Stimulated activated CD4-positive, alpha-beta T cell treated with anti-CD3 and anti-CD28 coated beads, TNF-alpha, amount 100 ng/mL, for 4 hours (primary cell): ENCODE data around the gene NBPF26.
"Not testable (repeated sequence)": the region's sequence is repeated elsewhere in the genome, so short reads cannot be mapped to it uniquely, and the experiment has no call there.

ENCODE experiments used
- DNase-seq, 3 experiments: peaks; one replicate each; pipeline ENCODE4 v3.0.0-alpha.2; 2020; ENCODE audit warnings: low read depth in 3 of 3

NBPF26 gene

DNA sequence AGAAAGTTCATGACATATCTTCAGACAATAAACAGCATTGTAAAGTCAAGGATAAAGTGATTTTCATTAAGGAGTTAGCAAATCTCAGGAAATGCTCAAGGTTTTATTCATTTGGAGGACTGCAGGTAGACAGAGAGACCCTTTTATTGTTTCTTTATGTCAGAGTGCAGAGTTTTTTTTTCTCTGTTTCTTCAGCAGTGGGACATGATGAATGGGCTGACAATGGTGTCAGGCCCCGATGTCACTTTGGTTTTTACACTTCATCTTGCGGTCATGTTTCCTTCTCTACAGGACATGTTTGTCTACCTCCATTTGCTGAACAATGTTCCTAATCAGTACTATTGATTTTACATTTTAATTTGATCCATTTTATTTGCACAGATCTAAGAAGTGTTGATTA lies 134.4 kb downstream of the NBPF26 start:
- DNase-seq: not testable (repeated sequence)

DNA sequence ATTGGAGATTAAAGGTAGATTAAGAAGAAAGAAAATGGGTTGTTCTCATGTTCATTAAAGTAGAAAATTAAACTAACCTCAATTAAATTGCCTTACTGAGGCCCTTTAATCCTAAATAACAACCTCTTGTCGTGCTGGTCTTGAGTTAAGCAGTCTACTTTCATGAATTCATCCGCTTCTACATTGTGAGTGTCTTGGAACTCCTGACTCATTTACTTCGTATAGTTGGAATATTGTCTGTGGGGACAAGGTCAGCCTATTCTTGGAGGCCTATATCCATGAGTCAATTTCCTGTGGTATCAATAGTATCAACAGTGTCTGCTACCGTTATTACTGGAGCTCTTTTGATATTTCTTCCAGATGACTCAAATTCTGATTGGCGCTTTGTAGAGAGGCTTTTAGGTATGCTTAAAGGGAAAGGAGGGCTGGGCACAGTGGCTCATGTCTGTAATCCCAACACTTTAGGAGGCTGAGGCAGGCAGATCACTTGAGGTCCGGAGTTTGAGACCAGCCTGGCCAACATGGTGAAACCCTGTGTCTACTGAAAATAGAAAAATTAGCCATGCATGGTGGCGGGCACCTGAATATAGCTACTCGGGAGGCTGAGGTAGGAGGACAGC lies 136.0 kb downstream of the NBPF26 start:
- DNase-seq: not testable (repeated sequence)

- DNase-seq: not testable (repeated sequence)
Observed at GRCh38 chr1:120878206-120878605, 154.5 kb downstream of the NBPF26 start.

DNA sequence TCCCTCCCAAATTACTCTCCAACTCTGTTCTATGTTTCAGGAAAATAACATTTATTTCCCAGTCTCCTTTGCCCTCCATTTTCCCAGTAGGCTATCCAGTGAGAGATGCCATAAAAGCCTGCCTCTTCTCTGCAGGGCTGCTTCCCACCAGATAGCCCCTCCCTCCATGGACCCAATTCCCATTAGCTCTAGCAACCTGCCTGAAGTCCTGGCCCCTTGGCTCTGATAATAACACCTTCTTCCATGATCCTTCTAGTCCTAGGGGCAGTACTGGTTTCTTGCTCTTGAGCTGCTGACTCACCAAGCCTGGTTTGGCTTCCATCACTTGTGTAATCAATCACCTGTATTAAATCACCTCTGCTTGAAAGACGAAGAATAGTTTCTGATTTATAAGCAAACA lies 156.3 kb downstream of the NBPF26 start:
- DNase-seq: not testable (repeated sequence)

GRCh38 chr1:120881934-120882333 lies 158.2 kb downstream of the NBPF26 start:
- not testable (repeated sequence) for DNase-seq
